ENCODE results near the gene GSG1L. TPM values are rescaled to one million over a fixed set of nuclear protein-coding genes. Genes with fewer than 3 reads are reported as not detected.

GSG1L gene
- polyA plus RNA-seq, 1 donor (not counting 4 experiments of a cell fraction or from before 2014, with no cell fraction given): not detected

- Histone ChIP-seq H3K4me3 (ENCODE audit: control insufficient read depth in 2 of 3, extremely low read depth in 1 of 3, insufficient read depth in 2 of 3, low read depth in 1 of 3, low read length in 3 of 3) (no peak overlapping the region), H4K20me1 (ENCODE audit: control insufficient read depth, extremely low read depth, insufficient read depth, low read length) (peaks cover 10% of the 10 kb centered on the region), H3K4me1 (ENCODE audit: control insufficient read depth, extremely low read depth, insufficient read depth, low read length) (peaks cover 11% of the 10 kb centered on the region), H2AFZ (ENCODE audit: control insufficient read depth, low read length) (no peak overlapping the region), H3K9ac (ENCODE audit: control insufficient read depth, extremely low read depth, insufficient read depth, low read length) (no peak overlapping the region), H3K9me3 (ENCODE audit: control insufficient read depth, low read depth, low read length) (no peaks in the 10 kb centered on the region), H3K4me2 (ENCODE audit: control insufficient read depth, extremely low read depth, insufficient read depth, low read depth, low read length) (no peak overlapping the region), H3K9me1 (ENCODE audit: control insufficient read depth, extremely low read depth, insufficient read depth, low read length) (peaks cover 4% of the 10 kb centered on the region), H3K79me2 (ENCODE audit: control insufficient read depth, insufficient read depth, low read length) (peaks cover 7% of the 10 kb centered on the region), H3K27ac (ENCODE audit: control insufficient read depth, insufficient read depth, low read length) (no peak overlapping the region), H3K27me3 (ENCODE audit: control insufficient read depth, extremely low read depth, insufficient read depth, low read length) (no peaks in the 10 kb centered on the region), H3K36me3 (ENCODE audit: control insufficient read depth in 2 of 2, extremely low read depth in 1 of 2, insufficient read depth in 2 of 2, low read length in 2 of 2) (peaks cover 51 to 70% of the 10 kb centered on the region in 2 experiments)
- FAIRE-seq (no peak), DNase-seq (ENCODE audit: low read depth, low spot score) (no peak)
- TF ChIP-seq CTCF (optimal IDR thresholded peaks at IDR 0.05 in 1 of 3, IDR thresholded peaks at IDR 0.05 in 1 of 3, conservative IDR thresholded peaks at IDR 0.05 in 1 of 3; ENCODE audit: extremely low read depth in 1 of 3, insufficient read depth in 2 of 3, low read length in 3 of 3): no peak
- TF ChIP-seq EZH2 (IDR thresholded peaks at IDR 0.05; ENCODE audit: low read length): no peak
- dilution Hi-C loops (cut with MboI; ENCODE audit: extremely low pct_ligation_motif_present, low sequenced_read_pairs): no loop called here
Observed at GRCh38 chr16:28105954-28106353, 42.4 kb upstream of the GSG1L start.

- no peak for TF ChIP-seq CTCF (optimal IDR thresholded peaks at IDR 0.05 in 1 of 3, IDR thresholded peaks at IDR 0.05 in 1 of 3, conservative IDR thresholded peaks at IDR 0.05 in 1 of 3; ENCODE audit: extremely low read depth in 1 of 3, insufficient read depth in 2 of 3, low read length in 3 of 3)
- TF ChIP-seq EZH2 (IDR thresholded peaks at IDR 0.05; ENCODE audit: low read length): no peak
- H3K9me1 ChIP-seq (ENCODE audit: control insufficient read depth, extremely low read depth, insufficient read depth, low read length): peaks cover 4% of the 10 kb centered on the region
- no peak overlapping the region for H3K27ac ChIP-seq (ENCODE audit: control insufficient read depth, insufficient read depth, low read length)
- H4K20me1 ChIP-seq (ENCODE audit: control insufficient read depth, extremely low read depth, insufficient read depth, low read length): peaks cover 10% of the 10 kb centered on the region
- DNase-seq (ENCODE audit: low read depth, low spot score): no peak
- no peaks in the 10 kb centered on the region for H3K27me3 ChIP-seq (ENCODE audit: control insufficient read depth, extremely low read depth, insufficient read depth, low read length)
- no peak overlapping the region for H2AFZ ChIP-seq (ENCODE audit: control insufficient read depth, low read length)
- no peak overlapping the region for H3K4me3 ChIP-seq (ENCODE audit: control insufficient read depth in 2 of 3, extremely low read depth in 1 of 3, insufficient read depth in 2 of 3, low read depth in 1 of 3, low read length in 3 of 3)
- peaks cover 11% of the 10 kb centered on the region for H3K4me1 ChIP-seq (ENCODE audit: control insufficient read depth, extremely low read depth, insufficient read depth, low read length)
- no peak for FAIRE-seq
- dilution Hi-C loops (cut with MboI; ENCODE audit: extremely low pct_ligation_motif_present, low sequenced_read_pairs): no loop called here
- no peaks in the 10 kb centered on the region for H3K9me3 ChIP-seq (ENCODE audit: control insufficient read depth, low read depth, low read length)
- no peak overlapping the region for H3K4me2 ChIP-seq (ENCODE audit: control insufficient read depth, extremely low read depth, insufficient read depth, low read depth, low read length)
- peaks cover 7% of the 10 kb centered on the region for H3K79me2 ChIP-seq (ENCODE audit: control insufficient read depth, insufficient read depth, low read length)
- peaks cover 55 to 77% of the 10 kb centered on the region in 2 experiments for H3K36me3 ChIP-seq (ENCODE audit: control insufficient read depth in 2 of 2, extremely low read depth in 1 of 2, insufficient read depth in 2 of 2, low read length in 2 of 2)
- no peak overlapping the region for H3K9ac ChIP-seq (ENCODE audit: control insufficient read depth, extremely low read depth, insufficient read depth, low read length)
Observed at GRCh38 chr16:28105297-28105696, 41.8 kb upstream of the GSG1L start.

Measured in keratinocyte (primary cell).